Measurements from ENCODE around the gene RAB38. TPM values are rescaled to one million over a fixed set of nuclear protein-coding genes. Genes with fewer than 3 reads are reported as not detected.

The RAB38 gene
- total and polyA plus RNA-seq, 7 donors = 0.20 to 0.63 (median 0.24) TPM; not detected in 1

- 87 to 92% (median 88%) methylated on average over 2 of the region's 2 CpGs for WGBS, 3 donors
- no peak for TF ChIP-seq CTCF (IDR thresholded peaks at IDR 0.05)
- intact Hi-C loops (cut with DNase I) = no loop called here
- DNase-seq = no peak
- no peaks in the 10 kb centered on the region for H3K4me1 ChIP-seq
- ATAC-seq = no peak
- no peaks in the 10 kb centered on the region for H3K27me3 ChIP-seq (ENCODE audit: insufficient read depth in 3 of 3, low read length in 2 of 3)
- H3K9me3 ChIP-seq = no peaks in the 10 kb centered on the region
- no peak overlapping the region for H3K27ac ChIP-seq
- no peaks in the 10 kb centered on the region for H3K36me3 ChIP-seq (ENCODE audit: insufficient read depth in 1 of 2, low read depth in 1 of 2)
- H3K4me3 ChIP-seq = no peak overlapping the region
Observed at GRCh38 chr11:88169471-88169870, 5.8 kb downstream of the RAB38 start.

- no peak overlapping the region for H3K27ac ChIP-seq
- intact Hi-C loops (cut with DNase I) = no loop called here
- no peak for DNase-seq
Observed at GRCh38 chr11:88167853-88168252, 7.4 kb downstream of the RAB38 start.

GRCh38 chr11:88164806-88165585, 10.2 kb downstream of the RAB38 start:
- Histone ChIP-seq H3K4me1 (no peaks in the 10 kb centered on the region), H3K27me3 (ENCODE audit: insufficient read depth in 3 of 3, low read length in 2 of 3) (no peaks in the 10 kb centered on the region), H3K9me3 (peaks cover 3% of the 10 kb centered on the region), H3K36me3 (ENCODE audit: insufficient read depth in 1 of 2, low read depth in 1 of 2) (no peaks in the 10 kb centered on the region), H3K4me3 (no peak overlapping the region), H3K27ac (no peak overlapping the region)
- WGBS, 3 donors = 82 to 89% (median 88%) methylated on average over 1 of the region's 1 CpG
- ATAC-seq (no peak), DNase-seq (no peak)
- TF ChIP-seq CTCF (IDR thresholded peaks at IDR 0.05) = no peak
- intact Hi-C loops (cut with DNase I) = no loop called here

More at GRCh38 chr11:88167853-88168252, 7.4 kb downstream of the RAB38 start:
- no peaks in the 10 kb centered on the region for H3K27me3 ChIP-seq (ENCODE audit: insufficient read depth in 3 of 3, low read length in 2 of 3)
- no peaks in the 10 kb centered on the region for H3K4me1 ChIP-seq
- no peaks in the 10 kb centered on the region for H3K9me3 ChIP-seq
- ATAC-seq = no peak
- no peak for TF ChIP-seq CTCF (IDR thresholded peaks at IDR 0.05)
- H3K4me3 ChIP-seq = no peak overlapping the region
- H3K36me3 ChIP-seq (ENCODE audit: insufficient read depth in 1 of 2, low read depth in 1 of 2) = no peaks in the 10 kb centered on the region

GRCh38 chr11:88164320-88164719, 10.9 kb downstream of the RAB38 start:
- no peak overlapping the region for H3K4me3 ChIP-seq
- WGBS, 3 donors = 78 to 95% (median 88%) methylated on average over 4 of the region's 4 CpGs
- DNase-seq (no peak), ATAC-seq (no peak)
- H3K27ac ChIP-seq = no peak overlapping the region
- TF ChIP-seq CTCF (IDR thresholded peaks at IDR 0.05) = no peak
- H3K36me3 ChIP-seq (ENCODE audit: insufficient read depth in 1 of 2, low read depth in 1 of 2) = no peaks in the 10 kb centered on the region
- peaks cover 3% of the 10 kb centered on the region for H3K9me3 ChIP-seq
- H3K27me3 ChIP-seq (ENCODE audit: insufficient read depth in 3 of 3, low read length in 2 of 3) = no peaks in the 10 kb centered on the region
- intact Hi-C loops (cut with DNase I) = no loop called here
- no peaks in the 10 kb centered on the region for H3K4me1 ChIP-seq

GRCh38 chr11:88158081-88158480, 17.2 kb downstream of the RAB38 start:
- H3K36me3 ChIP-seq (ENCODE audit: insufficient read depth in 1 of 2, low read depth in 1 of 2) = no peaks in the 10 kb centered on the region
- DNase-seq = no peak
- ATAC-seq = no peak

More at GRCh38 chr11:88158081-88158480, 17.2 kb downstream of the RAB38 start:
- intact Hi-C loops (cut with DNase I) = no loop called here
- H3K27ac ChIP-seq = no peak overlapping the region
- H3K27me3 ChIP-seq (ENCODE audit: insufficient read depth in 3 of 3, low read length in 2 of 3) = no peaks in the 10 kb centered on the region
- TF ChIP-seq CTCF (IDR thresholded peaks at IDR 0.05) = no peak
- H3K4me3 ChIP-seq = no peak overlapping the region
- H3K4me1 ChIP-seq = no peaks in the 10 kb centered on the region
- WGBS, 3 donors = 75 to 93% (median 89%) methylated on average over 1 of the region's 1 CpG
- H3K9me3 ChIP-seq = peaks cover 3% of the 10 kb centered on the region
